ENCODE data around the gene C13orf42.

C13orf42 gene

GRCh38 chr13:51111174-51111573 is at the start of gene C13orf42:
TSS of gene C13orf42 (minus strand) at chr13:51111274. CDS start at chr13:51111209, 65 bp downstream.
- DNase-seq: no peak

GRCh38 chr13:51158880-51159518 is 47.9 kb upstream of the C13orf42 start:
- DNase-seq: peak; percentile 23

- no peak for DNase-seq
Observed at GRCh38 chr13:51158365-51158764, 47.3 kb upstream of the C13orf42 start.

- no peak for DNase-seq
Observed at GRCh38 chr13:51156648-51157047, 45.6 kb upstream of the C13orf42 start.

- no peak for DNase-seq
Observed at GRCh38 chr13:51155776-51156515, 44.9 kb upstream of the C13orf42 start.

GRCh38 chr13:51155161-51155560 is 44.1 kb upstream of the C13orf42 start:
- DNase-seq: no peak

GRCh38 chr13:51154029-51154555 is 43.0 kb upstream of the C13orf42 start:
- DNase-seq: peak; percentile 88

GRCh38 chr13:51153527-51153926 is 42.5 kb upstream of the C13orf42 start:
- DNase-seq: no peak

GRCh38 chr13:51152701-51153100 is 41.6 kb upstream of the C13orf42 start:
- DNase-seq: no peak

- DNase-seq: no peak
Observed at GRCh38 chr13:51151463-51151862, 40.4 kb upstream of the C13orf42 start.

- peak; percentile 23 for DNase-seq
Observed at GRCh38 chr13:51148952-51149573, 38.0 kb upstream of the C13orf42 start.

GRCh38 chr13:51148223-51148951 is 37.3 kb upstream of the C13orf42 start:
- DNase-seq: no peak

- no peak for DNase-seq
Observed at GRCh38 chr13:51147732-51148131, 36.7 kb upstream of the C13orf42 start.

GRCh38 chr13:51146667-51147066 is 35.6 kb upstream of the C13orf42 start:
- DNase-seq: no peak

- no peak for DNase-seq
Observed at GRCh38 chr13:51137250-51137649, 26.2 kb upstream of the C13orf42 start.

GRCh38 chr13:51136276-51136980 is 25.4 kb upstream of the C13orf42 start:
- DNase-seq: no peak

- no peak for DNase-seq
Observed at GRCh38 chr13:51134763-51135365, 23.8 kb upstream of the C13orf42 start.

GRCh38 chr13:51130348-51130747 is 19.3 kb upstream of the C13orf42 start:
- no peak for DNase-seq

GRCh38 chr13:51125495-51126226 is 14.6 kb upstream of the C13orf42 start:
- peak; percentile 67 for DNase-seq

- DNase-seq: no peak
Observed at GRCh38 chr13:51122868-51123566, 11.9 kb upstream of the C13orf42 start.

GRCh38 chr13:51120873-51121272 is 9.8 kb upstream of the C13orf42 start:
- DNase-seq: peak; percentile 33

Measured in inflammatory macrophage treated with lipopolysaccharide for 4 hours (primary cell).